ENCODE data around the gene HOXB2.

DNA sequence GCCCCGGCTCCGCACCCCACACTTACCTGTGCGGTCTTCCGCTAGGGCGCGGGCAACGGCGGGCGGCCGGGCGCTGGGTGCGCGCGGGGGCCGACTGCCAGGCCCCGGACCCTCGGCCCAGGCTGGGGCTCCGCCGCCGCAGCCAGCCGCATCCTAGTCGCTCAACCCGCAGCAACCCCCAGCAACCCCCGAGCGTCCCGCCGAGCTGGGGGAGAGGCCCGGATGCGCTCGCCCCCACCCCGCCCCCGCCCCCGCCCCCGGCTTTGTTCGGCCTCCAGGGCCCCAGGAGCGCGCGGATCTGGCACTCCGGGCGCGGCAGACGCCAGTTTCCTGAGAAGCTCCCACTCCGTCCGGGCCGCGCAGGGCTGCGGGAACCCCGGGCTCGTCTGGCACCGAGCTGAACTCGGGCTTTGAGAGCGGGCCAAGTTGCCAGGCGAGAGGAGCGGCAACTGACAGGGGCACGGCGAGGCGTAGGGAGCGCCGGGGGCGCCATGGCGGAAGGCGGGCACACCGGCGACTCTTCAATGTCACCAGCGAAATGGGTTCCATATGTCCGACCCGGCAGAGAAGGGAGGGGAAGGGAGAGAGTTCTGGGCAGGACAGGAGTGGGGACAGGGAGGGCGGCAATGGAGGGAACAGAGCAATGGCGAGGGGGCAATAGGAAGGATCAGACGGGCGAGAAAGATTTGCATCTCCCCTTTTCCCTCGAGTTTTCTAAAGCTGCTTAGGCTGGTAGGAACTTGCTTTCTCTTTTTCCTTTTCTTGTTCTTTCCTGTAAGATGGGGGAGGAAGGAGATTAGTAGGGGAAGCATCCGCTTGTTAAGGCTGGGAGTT, 19.5 kb upstream of the HOXB2 start:
- no peak for TF ChIP-seq POLR2A (IDR thresholded peaks at IDR 0.05; ENCODE audit: low read depth, low read length)
- no peak for TF ChIP-seq POLR2AphosphoS5 (IDR thresholded peaks at IDR 0.05; ENCODE audit: low read depth, low read length)

All from GM12892 (cell line).